ENCODE results near the gene CENPC. TPM values are rescaled to one million over a fixed set of nuclear protein-coding genes. Genes with fewer than 3 reads are reported as not detected.

Gene CENPC
- total RNA-seq, 1 experiment from 2014 or later = 11.8 TPM

- H3K27me3 ChIP-seq (replicated peaks; ENCODE audit: insufficient read depth, low read depth, low read length, poor library complexity) = no peaks in the 10 kb centered on the region
- no peaks in the 10 kb centered on the region for H3K36me3 ChIP-seq (ENCODE audit: insufficient read depth, low read length, poor library complexity, severe bottlenecking)
- BruUV-seq (replicated peaks) = no TSS peak
- no peak overlapping the region for H3K4me3 ChIP-seq (ENCODE audit: low read depth, low read length, poor library complexity, severe bottlenecking)
- no peak for TF ChIP-seq EZH2 (IDR thresholded peaks at IDR 0.05; ENCODE audit: borderline replicate concordance, low read depth, low read length, poor library complexity, severe bottlenecking)
- TF ChIP-seq CTCF (conservative IDR thresholded peaks at IDR 0.05; ENCODE audit: low read depth, low read length) = no peak
- CTCF ChIA-PET = no interaction called here
- DNase-seq (ENCODE audit: low spot score) = no peak
- no peaks in the 10 kb centered on the region for H3K9me3 ChIP-seq (ENCODE audit: low read depth, low read length, poor library complexity, severe bottlenecking)
- no peak overlapping the region for H3K27ac ChIP-seq (ENCODE audit: low read depth, low read length, poor library complexity, severe bottlenecking)
- intact Hi-C loops (cut with micrococcal nuclease; ENCODE audit: unreplicated experiment) = no loop called here
- H3K4me1 ChIP-seq (ENCODE audit: insufficient read depth, low read length, poor library complexity, severe bottlenecking) = no peaks in the 10 kb centered on the region
- POLR2A ChIA-PET (ENCODE audit: low non-redundant PET) = no interaction called here
Measured at GRCh38 chr4:67580577-67580976, 35.3 kb upstream of the CENPC start.

GRCh38 chr4:67576538-67576937 lies 31.2 kb upstream of the CENPC start:
- no peaks in the 10 kb centered on the region for H3K36me3 ChIP-seq (ENCODE audit: insufficient read depth, low read length, poor library complexity, severe bottlenecking)
- no peaks in the 10 kb centered on the region for H3K27me3 ChIP-seq (replicated peaks; ENCODE audit: insufficient read depth, low read depth, low read length, poor library complexity)
- no peaks in the 10 kb centered on the region for H3K9me3 ChIP-seq (ENCODE audit: low read depth, low read length, poor library complexity, severe bottlenecking)
- no TSS peak for BruUV-seq (replicated peaks)
- H3K4me3 ChIP-seq (ENCODE audit: low read depth, low read length, poor library complexity, severe bottlenecking) = no peak overlapping the region
- CTCF ChIA-PET = no interaction called here
- no peak for DNase-seq (ENCODE audit: low spot score)
- TF ChIP-seq CTCF (conservative IDR thresholded peaks at IDR 0.05; ENCODE audit: low read depth, low read length) (no peak), EZH2 (IDR thresholded peaks at IDR 0.05; ENCODE audit: borderline replicate concordance, low read depth, low read length, poor library complexity, severe bottlenecking) (no peak)
- POLR2A ChIA-PET (ENCODE audit: low non-redundant PET) = no interaction called here
- H3K4me1 ChIP-seq (ENCODE audit: insufficient read depth, low read length, poor library complexity, severe bottlenecking) = no peaks in the 10 kb centered on the region
- H3K27ac ChIP-seq (ENCODE audit: low read depth, low read length, poor library complexity, severe bottlenecking) = no peak overlapping the region
- intact Hi-C loops (cut with micrococcal nuclease; ENCODE audit: unreplicated experiment) = no loop called here

GRCh38 chr4:67576059-67576466 lies 30.8 kb upstream of the CENPC start:
- POLR2A ChIA-PET (ENCODE audit: low non-redundant PET) = no interaction called here
- BruUV-seq (replicated peaks) = no TSS peak

More at GRCh38 chr4:67576059-67576466, 30.8 kb upstream of the CENPC start:
- Histone ChIP-seq H3K27ac (ENCODE audit: low read depth, low read length, poor library complexity, severe bottlenecking) (no peak overlapping the region), H3K4me1 (ENCODE audit: insufficient read depth, low read length, poor library complexity, severe bottlenecking) (no peaks in the 10 kb centered on the region), H3K4me3 (ENCODE audit: low read depth, low read length, poor library complexity, severe bottlenecking) (no peak overlapping the region), H3K9me3 (ENCODE audit: low read depth, low read length, poor library complexity, severe bottlenecking) (no peaks in the 10 kb centered on the region), H3K27me3 (replicated peaks; ENCODE audit: insufficient read depth, low read depth, low read length, poor library complexity) (no peaks in the 10 kb centered on the region), H3K36me3 (ENCODE audit: insufficient read depth, low read length, poor library complexity, severe bottlenecking) (no peaks in the 10 kb centered on the region)
- no peak for TF ChIP-seq EZH2 (IDR thresholded peaks at IDR 0.05; ENCODE audit: borderline replicate concordance, low read depth, low read length, poor library complexity, severe bottlenecking)
- no peak for TF ChIP-seq CTCF (conservative IDR thresholded peaks at IDR 0.05; ENCODE audit: low read depth, low read length)
- intact Hi-C loops (cut with micrococcal nuclease; ENCODE audit: unreplicated experiment) = no loop called here
- no peak for DNase-seq (ENCODE audit: low spot score)
- CTCF ChIA-PET = no interaction called here

Data from A673 (cell line).